Globus pallidus (tissue), 1 donor: Measurements from ENCODE around the gene SRPRB.

Experiments
- DNase-seq: peaks from one replicate; pipeline ENCODE4 v3.0.0-alpha.2; 2015; ENCODE audit warnings: low spot score

Gene SRPRB

DNA sequence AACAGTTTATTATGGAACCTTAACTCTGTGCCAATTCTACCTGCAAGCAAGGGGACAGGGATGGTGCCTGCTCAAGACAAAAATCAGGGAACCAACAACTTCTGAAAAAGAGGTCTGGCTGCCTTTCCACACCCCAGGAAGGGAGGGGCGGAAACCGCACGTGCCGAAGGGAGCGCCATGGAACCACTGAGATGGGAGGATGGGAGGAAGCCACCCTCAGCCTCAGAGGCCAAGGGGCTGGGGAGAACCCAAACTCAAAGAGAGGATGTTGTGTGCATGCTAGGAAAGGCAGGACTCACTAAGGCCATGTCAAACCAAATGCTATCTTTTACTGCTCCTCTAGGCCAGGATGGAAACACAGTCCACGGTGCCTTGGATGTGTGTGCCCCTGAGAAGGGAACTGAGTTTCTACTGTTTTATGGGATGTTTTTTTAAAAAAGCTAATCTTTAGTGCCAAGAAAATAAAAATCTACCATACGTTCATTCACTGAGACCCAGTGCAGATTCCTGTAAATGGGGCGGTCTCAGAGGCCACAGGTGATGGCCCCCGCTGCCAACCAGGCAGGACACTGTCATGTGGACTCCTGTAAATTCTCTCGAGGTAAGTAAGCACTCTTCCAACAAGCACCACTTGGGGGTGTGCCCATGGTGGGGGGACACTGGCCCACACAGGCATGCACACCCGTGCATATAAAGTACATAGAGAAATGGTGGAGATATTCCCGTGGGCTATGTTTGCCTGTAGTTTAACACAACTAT, 20.5 kb downstream of the SRPRB start:
- DNase-seq, result no peak

DNA sequence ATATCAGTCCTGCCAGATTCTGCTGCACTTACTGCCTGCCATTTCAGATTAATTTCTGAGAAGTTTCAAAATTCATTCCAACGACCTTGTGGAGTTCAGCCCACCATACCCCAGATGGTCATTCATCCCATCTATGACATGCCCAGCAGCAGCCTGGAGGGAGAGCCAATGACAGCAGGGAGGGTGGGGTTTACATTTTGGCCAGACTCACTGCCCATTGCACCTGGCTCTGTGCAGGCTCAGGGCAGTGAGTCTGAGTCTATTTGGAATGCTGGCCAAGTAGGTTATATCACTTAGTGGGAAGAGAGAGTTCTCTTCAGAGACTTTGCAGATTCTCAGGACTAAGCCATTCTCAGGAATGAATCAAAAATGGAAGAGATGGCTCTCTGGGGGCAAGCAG, 21.5 kb downstream of the SRPRB start:
- no peak for DNase-seq

DNA sequence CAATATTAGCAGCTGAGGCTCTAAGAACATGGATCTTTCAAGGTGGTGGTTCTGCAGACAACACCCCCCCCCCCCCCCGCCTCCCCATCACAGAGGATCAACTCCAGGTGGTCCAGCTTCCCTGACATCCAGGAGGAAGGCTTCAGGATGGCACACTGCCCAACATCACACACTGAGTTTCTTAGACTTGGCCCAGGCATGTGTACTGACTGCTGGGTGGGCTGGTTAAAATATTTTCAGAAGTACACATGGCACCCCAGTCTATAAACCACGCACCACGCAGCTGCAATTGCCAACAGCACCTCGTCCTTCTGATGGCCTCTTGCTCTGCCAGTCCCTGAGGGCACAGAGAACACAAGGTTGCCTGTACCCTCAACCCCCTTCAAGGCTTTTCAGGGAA, 22.1 kb downstream of the SRPRB start:
- no peak for DNase-seq

- no peak for DNase-seq
Observed at GRCh38 chr3:133828576-133829309, 23.1 kb downstream of the SRPRB start.

DNA sequence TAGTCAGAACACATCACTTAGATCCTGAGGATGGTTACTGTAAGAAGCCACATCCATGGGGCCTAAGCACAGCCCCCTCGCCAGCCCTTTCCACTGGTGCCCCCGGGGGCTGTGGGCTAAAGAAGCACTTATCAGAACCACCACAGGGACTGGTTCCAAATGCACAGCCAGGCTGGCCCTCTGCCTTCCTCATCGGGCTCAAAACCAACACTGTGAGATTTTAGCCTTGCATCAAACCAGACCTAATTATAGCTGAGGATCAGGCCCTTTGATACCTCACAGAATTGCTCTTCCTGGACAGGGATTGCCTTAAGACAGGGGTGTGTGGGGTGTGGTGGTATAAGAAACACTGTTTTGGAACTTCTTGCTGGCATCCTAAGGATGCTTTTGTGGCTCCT, 23.7 kb downstream of the SRPRB start:
- DNase-seq, result no peak

DNA sequence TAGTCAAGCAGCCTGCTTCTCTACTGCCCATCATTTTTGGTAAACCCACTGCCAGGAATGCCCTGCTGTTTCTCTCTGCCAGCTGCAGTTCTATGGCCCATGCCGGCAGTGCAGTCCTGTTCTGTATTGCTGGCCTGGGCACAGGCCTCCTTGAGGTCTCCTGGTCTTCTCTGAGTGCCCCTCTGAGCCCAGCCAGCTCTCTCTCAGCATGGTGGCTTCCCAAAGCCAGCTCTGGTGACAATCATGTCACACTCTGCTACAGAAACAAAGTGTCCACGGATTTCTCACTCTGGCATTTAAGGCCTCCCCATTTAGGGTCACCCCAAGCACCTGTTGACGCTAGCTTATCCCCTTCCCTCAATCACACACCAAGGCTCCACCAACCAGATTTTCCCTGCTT, 24.5 kb downstream of the SRPRB start:
- no peak for DNase-seq

GRCh38 chr3:133831966-133832801, 26.6 kb downstream of the SRPRB start:
- no peak for DNase-seq

DNA sequence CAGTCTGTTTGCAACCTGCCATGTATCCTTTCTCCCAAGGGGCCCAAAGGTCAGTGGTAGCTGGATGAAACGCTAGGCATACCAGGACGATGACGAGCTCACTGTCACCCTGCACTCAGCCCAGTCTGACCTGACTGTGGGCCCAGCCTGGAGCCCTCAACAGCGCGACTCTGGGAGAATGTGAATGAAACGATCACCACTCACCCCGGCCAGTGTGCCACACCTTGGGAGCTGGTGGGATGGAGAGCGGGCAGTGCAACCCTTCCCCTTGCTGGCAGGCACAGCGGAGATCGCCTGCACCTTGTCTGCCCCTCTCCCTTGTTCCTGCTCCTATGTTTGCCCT, 27.2 kb downstream of the SRPRB start:
- no peak for DNase-seq

DNA sequence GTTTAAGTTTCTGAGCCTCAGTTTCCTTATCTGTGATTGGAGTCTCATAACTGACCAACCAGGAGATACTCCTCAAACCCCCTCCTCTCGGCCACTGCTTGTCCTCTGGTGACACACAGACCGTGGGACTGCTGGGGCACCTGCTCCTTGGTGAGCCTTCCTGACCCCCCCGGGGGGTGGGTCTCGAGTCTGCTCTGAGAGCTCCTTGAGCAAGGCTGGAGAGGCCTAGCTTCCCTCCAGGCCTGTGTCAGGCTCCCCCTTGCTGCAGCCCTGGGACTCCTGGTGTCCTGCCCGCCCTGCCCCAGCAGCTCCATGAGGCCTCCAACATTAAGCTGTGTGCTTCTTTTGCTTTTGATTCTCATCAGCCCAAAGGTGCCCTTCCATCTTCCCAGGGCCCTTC, 27.7 kb downstream of the SRPRB start:
- no peak for DNase-seq

DNA sequence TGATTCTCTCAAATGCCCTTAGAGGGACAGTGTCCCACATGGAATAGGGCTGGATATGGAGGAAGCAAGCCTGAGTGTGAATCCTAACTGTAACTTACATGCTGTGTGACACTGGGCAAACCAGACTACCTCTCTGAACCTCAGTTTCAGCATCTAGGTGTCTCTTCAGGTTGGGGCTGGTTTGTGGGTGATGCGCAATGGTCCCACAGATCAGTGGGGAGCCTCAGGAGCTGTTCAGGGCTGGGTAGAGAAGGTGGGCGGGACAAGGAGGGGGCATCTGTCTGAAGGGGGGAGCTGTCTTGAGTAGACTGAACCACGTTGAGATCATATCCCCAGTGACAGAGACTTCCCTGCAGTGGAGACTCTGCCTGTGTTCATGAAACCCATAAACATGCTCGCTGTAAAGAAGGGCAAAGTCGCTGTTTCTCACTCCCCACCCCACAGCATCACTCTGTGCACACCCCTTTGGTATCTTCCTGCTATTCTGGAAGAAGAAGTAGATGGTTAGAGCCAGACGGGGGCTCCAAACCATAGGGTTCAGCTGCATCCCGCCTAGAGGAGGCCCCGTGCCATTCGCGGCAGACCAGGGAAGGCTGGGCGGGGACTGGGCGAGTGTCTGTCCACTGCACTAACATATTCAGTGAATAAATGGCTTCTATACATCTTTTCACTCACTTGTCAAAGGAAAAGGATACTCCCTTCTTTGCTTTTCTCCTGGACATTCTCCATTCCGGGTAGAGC, 28.4 kb downstream of the SRPRB start:
- DNase-seq, result no peak

DNA sequence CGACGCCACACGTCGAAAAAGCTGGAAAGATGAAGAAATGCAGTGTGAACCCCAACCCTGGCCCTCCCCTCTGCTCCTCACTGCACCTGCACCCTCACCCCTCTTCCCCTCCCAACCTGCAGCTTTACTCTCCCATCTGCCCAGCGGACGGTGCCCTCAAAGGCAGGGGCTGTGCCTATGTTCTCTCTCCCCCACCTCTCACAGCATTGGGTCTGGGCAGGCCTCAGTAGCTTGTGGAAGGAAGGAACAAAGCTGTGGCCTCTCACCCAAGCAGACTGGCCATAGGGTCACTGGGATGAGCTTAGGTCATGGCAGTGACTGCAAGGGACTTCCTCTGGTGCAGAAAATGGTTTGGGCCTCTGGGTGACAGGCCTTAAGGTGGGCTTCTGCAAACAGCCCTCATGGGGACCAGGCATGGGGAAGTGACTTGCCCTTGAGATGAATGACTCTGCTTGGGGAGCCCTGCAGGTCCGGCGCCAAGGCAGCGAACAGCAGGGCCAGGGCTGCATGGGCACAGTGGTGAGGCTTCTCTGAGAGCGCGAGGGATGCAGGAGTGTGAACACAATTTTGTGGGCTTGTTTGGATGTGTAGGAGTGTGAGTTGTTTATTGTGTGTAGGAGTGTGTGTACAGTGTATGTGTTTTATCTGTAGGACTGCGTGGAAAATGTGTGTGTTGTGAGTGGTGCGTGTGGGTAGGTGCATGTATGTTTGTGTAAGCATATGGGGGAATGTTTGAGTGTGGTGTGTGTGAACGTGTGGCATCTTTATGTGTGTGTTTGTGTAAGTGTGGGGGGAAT, 29.2 kb downstream of the SRPRB start:
- no peak for DNase-seq

- no peak for DNase-seq
Observed at GRCh38 chr3:133835418-133835743, 29.8 kb downstream of the SRPRB start.

GRCh38 chr3:133835961-133836360, 30.3 kb downstream of the SRPRB start:
- no peak for DNase-seq

DNA sequence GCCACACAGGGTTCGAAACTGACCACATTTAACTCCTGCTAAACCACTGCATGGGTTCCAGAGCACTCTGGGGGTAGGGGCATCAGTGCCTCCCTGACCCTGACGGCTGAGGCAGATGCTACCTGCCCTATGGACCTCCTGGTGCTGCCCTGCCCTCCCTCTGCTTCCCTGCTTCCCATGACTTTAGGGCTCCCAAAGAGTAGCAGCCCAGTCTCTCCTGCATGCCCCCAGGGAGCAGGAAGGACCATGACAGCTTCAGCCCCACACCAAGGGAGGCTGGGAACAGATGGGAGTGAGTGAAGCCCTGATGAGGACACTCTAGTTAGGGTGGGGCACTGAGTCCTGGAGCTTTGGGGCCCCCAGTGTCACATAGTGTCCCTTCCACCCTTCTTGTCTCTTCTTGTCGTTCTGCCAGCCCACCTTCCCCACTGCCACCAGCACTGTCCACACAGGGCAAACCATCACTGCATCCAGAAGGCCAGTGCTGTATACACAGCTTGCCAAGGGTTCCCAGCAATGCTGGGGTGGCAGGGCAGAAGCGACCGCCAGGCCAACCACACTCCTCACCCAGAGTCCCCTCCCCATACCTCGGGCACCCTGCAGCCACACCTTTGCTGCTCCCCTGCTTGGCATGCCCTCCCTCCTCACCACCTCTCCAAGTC, 31.0 kb downstream of the SRPRB start:
- DNase-seq, result no peak

GRCh38 chr3:133837487-133838295, 32.1 kb downstream of the SRPRB start:
- DNase-seq, result no peak

DNA sequence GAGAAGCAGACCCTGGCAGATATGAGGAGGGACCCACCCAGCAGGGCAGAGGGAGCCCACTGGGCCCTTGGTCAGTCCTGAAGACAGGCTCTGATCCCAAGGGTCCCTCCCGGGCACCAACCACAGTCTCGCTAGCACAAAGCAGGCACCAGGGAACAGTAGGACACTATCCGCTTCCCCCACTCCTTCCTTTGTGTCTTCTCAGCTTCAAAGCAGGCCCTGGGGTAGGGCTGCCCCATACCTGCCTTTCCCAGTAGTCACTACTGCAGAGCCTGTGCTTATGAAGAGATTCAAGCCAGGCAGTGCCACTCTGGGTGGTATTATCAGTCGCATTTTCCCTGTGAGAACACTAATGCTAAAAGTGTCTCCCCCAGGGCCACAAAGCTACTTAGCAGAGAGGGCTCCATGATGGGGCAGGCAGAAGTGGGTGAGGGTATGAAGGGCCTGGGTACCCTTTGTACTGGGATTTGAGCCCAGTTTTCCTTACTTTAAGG, 32.7 kb downstream of the SRPRB start:
- DNase-seq, result no peak

- DNase-seq, result no peak
Observed at GRCh38 chr3:133838916-133839800, 33.5 kb downstream of the SRPRB start.

DNA sequence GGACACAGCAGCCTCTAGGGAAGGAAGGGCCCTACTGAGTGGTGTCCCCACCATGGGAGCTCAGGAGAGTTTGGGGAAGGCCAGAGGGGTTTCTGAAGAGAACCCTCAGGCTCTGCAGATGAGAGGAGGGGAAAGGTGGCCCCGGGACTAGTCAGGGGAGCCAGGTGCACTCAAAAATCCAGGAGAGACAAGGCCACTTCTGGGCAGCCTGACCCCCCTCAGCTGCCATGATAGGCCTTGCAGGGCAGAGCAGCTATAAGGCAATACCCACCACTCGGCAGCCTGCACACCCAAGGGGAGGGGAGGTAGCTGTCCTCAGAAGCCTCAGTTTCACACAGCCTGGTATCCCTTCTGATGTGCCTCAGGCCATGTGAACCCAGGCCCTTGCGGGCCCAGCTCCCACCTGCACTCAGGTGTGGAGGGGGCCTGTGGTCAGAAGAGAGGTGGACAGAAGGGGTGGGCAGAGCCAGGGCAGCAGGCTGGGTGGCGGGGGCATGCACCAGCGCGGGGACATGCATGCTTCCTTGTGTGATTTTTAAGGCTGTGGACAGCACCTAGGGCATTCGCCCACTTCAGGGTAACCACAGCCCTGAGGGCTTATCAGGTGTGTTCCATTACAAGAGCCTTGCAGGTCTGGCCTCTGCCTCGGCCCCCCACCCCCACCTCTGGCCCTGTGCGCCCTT, 34.6 kb downstream of the SRPRB start:
- no peak for DNase-seq
